Upper lobe of left lung (tissue), 4 donors: ENCODE data around the gene ASCC3.

Source experiments
- POLR2A ChIP-seq, 4 donors: fragments of 450-650 bp; IDR thresholded peaks; one replicate each; pipeline ENCODE4 v1.5.1; 2016 to 2017; ENCODE audit warnings: antibody characterized with exemption in 4 of 4, mild to moderate bottlenecking in 2 of 4
- TF ChIP-seq, protein P1 (sequence below), 6 experiments: fragments of 450-650 bp in 4 of 6; fragments of 200-600 bp in 2 of 6; sonication (generic) in 2 of 6; IDR thresholded peaks; one replicate each; pipeline ENCODE4 v1.5.1; 2016 to 2019; ENCODE audit warnings: antibody characterized with exemption in 6 of 6

- TF ChIP-seq, protein P1, sequence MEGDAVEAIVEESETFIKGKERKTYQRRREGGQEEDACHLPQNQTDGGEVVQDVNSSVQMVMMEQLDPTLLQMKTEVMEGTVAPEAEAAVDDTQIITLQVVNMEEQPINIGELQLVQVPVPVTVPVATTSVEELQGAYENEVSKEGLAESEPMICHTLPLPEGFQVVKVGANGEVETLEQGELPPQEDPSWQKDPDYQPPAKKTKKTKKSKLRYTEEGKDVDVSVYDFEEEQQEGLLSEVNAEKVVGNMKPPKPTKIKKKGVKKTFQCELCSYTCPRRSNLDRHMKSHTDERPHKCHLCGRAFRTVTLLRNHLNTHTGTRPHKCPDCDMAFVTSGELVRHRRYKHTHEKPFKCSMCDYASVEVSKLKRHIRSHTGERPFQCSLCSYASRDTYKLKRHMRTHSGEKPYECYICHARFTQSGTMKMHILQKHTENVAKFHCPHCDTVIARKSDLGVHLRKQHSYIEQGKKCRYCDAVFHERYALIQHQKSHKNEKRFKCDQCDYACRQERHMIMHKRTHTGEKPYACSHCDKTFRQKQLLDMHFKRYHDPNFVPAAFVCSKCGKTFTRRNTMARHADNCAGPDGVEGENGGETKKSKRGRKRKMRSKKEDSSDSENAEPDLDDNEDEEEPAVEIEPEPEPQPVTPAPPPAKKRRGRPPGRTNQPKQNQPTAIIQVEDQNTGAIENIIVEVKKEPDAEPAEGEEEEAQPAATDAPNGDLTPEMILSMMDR (IDR thresholded peaks at IDR 0.05), result no peak
- no peak for TF ChIP-seq POLR2A (IDR thresholded peaks at IDR 0.05)
Measured at GRCh38 chr6:100901582-100901981, 20.5 kb upstream of the ASCC3 start.
